MM.1S (cell line): ENCODE measurements around the gene GPR139.

Source experiments
- DNase-seq: peaks from one replicate; pipeline ENCODE4 v3.0.0-alpha.2; 2015
- H2AFZ ChIP-seq: fragments of 300-600 bp; sonication (generic); 2 replicates; pipeline ENCODE4 v1.6.0; 2016; ENCODE audit warnings: antibody characterized with exemption, low read length
- H3F3A ChIP-seq: fragments of 300-600 bp; sonication (generic); 2 replicates; pipeline ENCODE4 v1.6.1; 2016; ENCODE audit warnings: mild to moderate bottlenecking, antibody characterized with exemption, low read length, moderate library complexity, mixed read lengths; ENCODE audit not compliant: insufficient read depth
- H3K27ac ChIP-seq: fragments of 300-600 bp; sonication (generic); 2 replicates; pipeline ENCODE4 v1.5.1; 2016; ENCODE audit warnings: mild to moderate bottlenecking, low read length
- H3K27me3 ChIP-seq: fragments of 300-600 bp; sonication (generic); replicated peaks from 2 replicates; pipeline ENCODE4 v1.6.0; 2016; ENCODE audit warnings: low read length; ENCODE audit not compliant: insufficient read depth
- H3K36me3 ChIP-seq: fragments of 300-600 bp; sonication (generic); replicated peaks from 2 replicates; pipeline ENCODE4 v1.6.1; 2016; ENCODE audit warnings: mild to moderate bottlenecking, low read length, mixed read lengths; ENCODE audit not compliant: insufficient read depth
- H3K4me1 ChIP-seq: fragments of 300-600 bp; sonication (generic); 2 replicates; pipeline ENCODE4 v1.6.1; 2016; ENCODE audit warnings: low read length, mixed read lengths
- H3K4me2 ChIP-seq: fragments of 300-600 bp; sonication (generic); 2 replicates; pipeline ENCODE4 v1.6.0; 2016; ENCODE audit warnings: low read depth, low read length
- H3K4me3 ChIP-seq: fragments of 300-600 bp; sonication (generic); 2 replicates; pipeline ENCODE4 v1.5.1; 2016; ENCODE audit warnings: low read length, mixed read lengths
- H3K79me2 ChIP-seq: fragments of 300-600 bp; sonication (generic); 2 replicates; pipeline ENCODE4 v1.6.1; 2016; ENCODE audit warnings: mixed run types, low read length, mixed read lengths
- H3K9ac ChIP-seq: fragments of 300-600 bp; sonication (generic); 2 replicates; pipeline ENCODE4 v1.6.1; 2016; ENCODE audit warnings: low read length, mixed read lengths
- H3K9me2 ChIP-seq: fragments of 300-600 bp; sonication (generic); replicated peaks from 2 replicates; pipeline ENCODE4 v1.6.1; 2016; ENCODE audit warnings: mild to moderate bottlenecking, low read length, mixed read lengths; ENCODE audit not compliant: insufficient read depth
- H3K9me3 ChIP-seq: fragments of 300-600 bp; sonication (generic); replicated peaks from 2 replicates; pipeline ENCODE4 v1.6.1; 2016; ENCODE audit warnings: mild to moderate bottlenecking, low read length, mixed read lengths; ENCODE audit not compliant: insufficient read depth
- H4K20me1 ChIP-seq: fragments of 300-600 bp; sonication (generic); 2 replicates; pipeline ENCODE4 v1.6.1; 2016; ENCODE audit warnings: mild to moderate bottlenecking, low read length, moderate library complexity, mixed read lengths; ENCODE audit not compliant: insufficient read depth
- CTCF ChIP-seq: fragments of 300-600 bp; sonication (generic); IDR thresholded peaks from 2 replicates; pipeline ENCODE4 v1.5.1; 2016; ENCODE audit warnings: antibody characterized with exemption, low read length, mixed read lengths
- EZH2 ChIP-seq: fragments of 300-600 bp; sonication (generic); optimal IDR thresholded peaks from 2 replicates; pipeline ENCODE3; 2017; ENCODE audit warnings: low read depth, mild to moderate bottlenecking, antibody characterized with exemption, low read length, mixed read lengths
- EZH2phosphoT487 ChIP-seq: fragments of 300-600 bp; sonication (generic); IDR thresholded peaks from 2 replicates; pipeline ENCODE4 v1.6.1; 2018; ENCODE audit warnings: antibody characterized with exemption, low read length

GPR139 gene

GRCh38 chr16:19984135-19984534 lies 89.6 kb downstream of the GPR139 start:
- Histone ChIP-seq H3K36me3 (no peaks in the 10 kb centered on the region), H3K4me3 (no peak overlapping the region), H3K27ac (no peak overlapping the region), H3K4me2 (no peak overlapping the region), H4K20me1 (no peaks in the 10 kb centered on the region), H3F3A (no peaks in the 10 kb centered on the region), H3K4me1 (no peaks in the 10 kb centered on the region), H3K79me2 (no peaks in the 10 kb centered on the region), H2AFZ (no peak overlapping the region), H3K9ac (no peak overlapping the region), H3K9me2 (no peaks in the 10 kb centered on the region), H3K27me3 (no peaks in the 10 kb centered on the region), H3K9me3 (no peaks in the 10 kb centered on the region)
- no peak for TF ChIP-seq EZH2phosphoT487
- TF ChIP-seq EZH2: no peak
- no peak for TF ChIP-seq CTCF
- no peak for DNase-seq
